IMR-90 (cell line): ENCODE results near the gene WDR11. TPM values are rescaled to one million over a fixed set of nuclear protein-coding genes. Genes with fewer than 3 reads are reported as not detected.

Source experiments
- ATAC-seq: fragments of 200-7000 bp; cut with Tn5 transposase; 2 replicates; pipeline ENCODE4 v1.9.1; 2020; ENCODE audit warnings: low read depth, mild to moderate bottlenecking, moderate library complexity
- BruUV-seq: library from RNA; stranded (reverse); fragments of 400-500 nt; replicated peaks from 2 replicates; lab custom pipeline; 2021; lab: Mats Ljungman, UMichigan
- CTCF ChIA-PET: fragments of 300-600 bp; formaldehyde crosslinking; extraction: SDS; loops from one replicate; lab custom pipeline; 2021; ENCODE audit warnings: antibody characterized with exemption; lab: Yijun Ruan, JAX
- POLR2A ChIA-PET: fragments of 300-600 bp; sonication (Branson Sonifier 250); formaldehyde crosslinking; loops from one replicate; lab custom pipeline; 2022; ENCODE audit warnings: antibody characterized with exemption; ENCODE audit not compliant: unreplicated experiment; lab: Charles Lee
- DNase-seq: peaks from one replicate; pipeline ENCODE4 v3.0.0; 2013
- H2AFZ ChIP-seq: replicated peaks from 2 replicates; pipeline ENCODE3; 2013; ENCODE audit warnings: low read length, mild to moderate bottlenecking; ENCODE audit not compliant: poor library complexity
- H2AK5ac ChIP-seq: 2 replicates; pipeline ENCODE4 v1.6.1; 2013; ENCODE audit warnings: low read depth, low read length, inconsistent platforms
- H2AK9ac ChIP-seq: replicated peaks from 2 replicates; pipeline ENCODE3; 2013; ENCODE audit warnings: mild to moderate bottlenecking, low read depth, low read length, moderate library complexity; ENCODE audit not compliant: poor library complexity
- H2BK120ac ChIP-seq: 2 replicates; pipeline ENCODE4 v1.6.1; 2013; ENCODE audit warnings: low read depth, low read length, inconsistent platforms
- H2BK15ac ChIP-seq: 3 replicates; pipeline ENCODE4 v1.6.1; 2013; ENCODE audit warnings: low read depth, low read length, inconsistent platforms
- H2BK20ac ChIP-seq: 2 replicates; pipeline ENCODE4 v1.6.1; 2013; ENCODE audit warnings: low read depth, mild to moderate bottlenecking, inconsistent platforms, low read length, moderate library complexity
- H2BK5ac ChIP-seq: 2 replicates; pipeline ENCODE4 v1.6.1; 2013; ENCODE audit warnings: mild to moderate bottlenecking, low read depth, low read length, inconsistent platforms; ENCODE audit not compliant: poor library complexity, severe bottlenecking
- H3K14ac ChIP-seq: replicated peaks from 2 replicates; pipeline ENCODE4 v1.6.1; 2013; ENCODE audit warnings: low read depth, low read length, inconsistent platforms
- H3K18ac ChIP-seq: 2 replicates; pipeline ENCODE4 v1.6.1; 2013; ENCODE audit warnings: low read depth, low read length, control low read depth
- H3K23ac ChIP-seq: 2 replicates; pipeline ENCODE4 v1.6.1; 2013; ENCODE audit warnings: low read depth, low read length, inconsistent platforms
- H3K27ac ChIP-seq: 2 replicates; pipeline ENCODE4 v1.5.1; 2013; ENCODE audit warnings: mild to moderate bottlenecking, control low read depth, low read length; ENCODE audit not compliant: insufficient read depth
- H3K27me3 ChIP-seq: 2 replicates; pipeline ENCODE4 v1.6.1; 2013; ENCODE audit warnings: low read length; ENCODE audit not compliant: control insufficient read depth, insufficient read depth
- H3K36me3 ChIP-seq: 2 replicates; pipeline ENCODE4 v1.6.1; 2013; ENCODE audit warnings: low read length, mixed read lengths; ENCODE audit not compliant: control insufficient read depth, insufficient read depth
- H3K4ac ChIP-seq: 2 replicates; pipeline ENCODE4 v1.6.1; 2013; ENCODE audit warnings: low read depth, low read length, inconsistent platforms
- H3K4me1 ChIP-seq: 2 replicates; pipeline ENCODE4 v1.6.1; 2013; ENCODE audit warnings: low read length, mixed read lengths; ENCODE audit not compliant: control insufficient read depth, insufficient read depth
- H3K4me2 ChIP-seq: 2 replicates; pipeline ENCODE4 v1.6.1; 2013; ENCODE audit warnings: low read depth, mild to moderate bottlenecking, control low read depth, low read length, moderate library complexity
- H3K4me3 ChIP-seq: 2 replicates; pipeline ENCODE4 v1.5.1; 2013; ENCODE audit warnings: low read depth, mild to moderate bottlenecking, control low read depth, low read length, moderate library complexity; ENCODE audit not compliant: insufficient read depth
- H3K56ac ChIP-seq: 2 replicates; pipeline ENCODE4 v1.6.1; 2013; ENCODE audit warnings: low read length, inconsistent platforms; ENCODE audit not compliant: insufficient read depth; ENCODE audit errors: extremely low read depth
- H3K79me1 ChIP-seq, 2 experiments: 2 replicates each; pipeline ENCODE4 v1.6.1; 2013; ENCODE audit warnings: low read length in 2 of 2, inconsistent platforms in 1 of 2, low read depth in 1 of 2
- H3K9ac ChIP-seq: 2 replicates; pipeline ENCODE4 v1.6.1; 2013; ENCODE audit warnings: low read depth, low read length, control low read depth
- H3K9me1 ChIP-seq: 2 replicates; pipeline ENCODE4 v1.6.1; 2013; ENCODE audit warnings: low read length, inconsistent platforms; ENCODE audit not compliant: insufficient read depth
- H3K9me3 ChIP-seq: 2 replicates; pipeline ENCODE4 v1.6.1; 2013; ENCODE audit warnings: low read length; ENCODE audit not compliant: control insufficient read depth, insufficient read depth
- H4K20me1 ChIP-seq: 2 replicates; pipeline ENCODE4 v1.6.1; 2013; ENCODE audit warnings: low read length, inconsistent platforms; ENCODE audit not compliant: insufficient read depth
- H4K5ac ChIP-seq: 2 replicates; pipeline ENCODE4 v1.6.1; 2013; ENCODE audit warnings: mild to moderate bottlenecking, low read depth, low read length, control low read depth
- H4K8ac ChIP-seq, 2 experiments: 2 replicates each; pipeline ENCODE4 v1.6.1; 2013; ENCODE audit warnings: low read depth in 2 of 2, low read length in 2 of 2, control low read depth in 1 of 2, inconsistent platforms in 1 of 2
- H4K91ac ChIP-seq: 2 replicates; pipeline ENCODE4 v1.6.1; 2013; ENCODE audit warnings: low read depth, low read length, inconsistent platforms; ENCODE audit not compliant: insufficient read depth
- BHLHE40 ChIP-seq: fragments of 150-350 bp; IDR thresholded peaks from 2 replicates; pipeline ENCODE4 v1.6.1; 2016; ENCODE audit warnings: mild to moderate bottlenecking, low read depth, low read length
- CEBPB ChIP-seq: IDR thresholded peaks from 2 replicates; pipeline ENCODE4 v1.6.1; 2012; ENCODE audit warnings: low read depth, low read length, improper control_type of control experiment
- CHD1 ChIP-seq: IDR thresholded peaks from 2 replicates; pipeline ENCODE4 v1.6.1; 2012; ENCODE audit warnings: low read depth, low read length, improper control_type of control experiment
- CTCF ChIP-seq: conservative IDR thresholded peaks from 2 replicates; pipeline ENCODE4 v1.5.1; 2012; ENCODE audit warnings: mild to moderate bottlenecking, low read depth, low read length, improper control_type of control experiment
- ELK1 ChIP-seq: fragments of 150-350 bp; IDR thresholded peaks from 2 replicates; pipeline ENCODE4 v1.6.1; 2016; ENCODE audit warnings: low read depth, mild to moderate bottlenecking, low read length, moderate library complexity, borderline replicate concordance
- FOS ChIP-seq: fragments of 150-350 bp; IDR thresholded peaks from 2 replicates; pipeline ENCODE4 v1.6.1; 2016; ENCODE audit warnings: low read depth, low read length
- MAZ ChIP-seq: IDR thresholded peaks from 2 replicates; pipeline ENCODE4 v1.6.1; 2012; ENCODE audit warnings: low read depth, mild to moderate bottlenecking, low read length, improper control_type of control experiment, moderate library complexity, borderline replicate concordance
- MXI1 ChIP-seq: IDR thresholded peaks from 2 replicates; pipeline ENCODE4 v1.6.1; 2012; ENCODE audit warnings: low read depth, mild to moderate bottlenecking, low read length, moderate library complexity, borderline replicate concordance
- NFE2L2 ChIP-seq: fragments of 150-350 bp; IDR thresholded peaks from 2 replicates; pipeline ENCODE4 v1.6.1; 2016; ENCODE audit warnings: low read depth, mild to moderate bottlenecking, low read length
- POLR2A ChIP-seq: IDR thresholded peaks from 2 replicates; pipeline ENCODE4 v1.6.1; 2012; ENCODE audit warnings: mild to moderate bottlenecking, low read depth, low read length
- RAD21 ChIP-seq: IDR thresholded peaks from 2 replicates; pipeline ENCODE4 v1.6.1; 2012; ENCODE audit warnings: low read length, improper control_type of control experiment
- RCOR1 ChIP-seq: IDR thresholded peaks from 2 replicates; pipeline ENCODE4 v1.6.1; 2012; ENCODE audit warnings: mild to moderate bottlenecking, low read length, improper control_type of control experiment; ENCODE audit not compliant: insufficient replicate concordance
- RFX5 ChIP-seq: IDR thresholded peaks from 2 replicates; pipeline ENCODE4 v1.8.0; 2012; ENCODE audit warnings: low read depth, mild to moderate bottlenecking, low read length, moderate library complexity
- SMC3 ChIP-seq: fragments of 150-350 bp; IDR thresholded peaks from 2 replicates; pipeline ENCODE4 v1.6.1; 2016; ENCODE audit warnings: low read depth, mild to moderate bottlenecking, antibody characterized with exemption, low read length, moderate library complexity
- USF2 ChIP-seq: fragments of 150-350 bp; IDR thresholded peaks from 2 replicates; pipeline ENCODE4 v1.6.1; 2017; ENCODE audit warnings: mild to moderate bottlenecking, antibody characterized with exemption, low read length, low read depth
- WGBS, 2 experiments: methylation state at CpG; one replicate each; pipeline versions ENCODE4 v1.1.5 to v1.1.7; 2013; ENCODE audit warnings: missing lambda C conversion rate in 2 of 2; ENCODE audit not compliant: insufficient read length in 1 of 2; ENCODE audit errors: extremely low coverage in 2 of 2; 5-methylcytosine and 5-hydroxymethylcytosine counted together
- dilution Hi-C: fragments of 300-500 bp; cut with HindIII; formaldehyde crosslinking; loops from one replicate; pipeline ENCODE4 v1.14.3; 2018; ENCODE audit warnings: low sequenced_read_pairs; ENCODE audit not compliant: unreplicated experiment
- in situ Hi-C: fragments of 300-500 bp; cut with MboI; formaldehyde crosslinking; loops from 3 replicates; pipeline ENCODE4 v1.14.3; 2019; ENCODE audit warnings: low sequenced_read_pairs, inconsistent platforms, mixed read lengths
- intact Hi-C: fragments of 100-400 bp; cut with micrococcal nuclease; formaldehyde crosslinking; loops from 2 replicates; pipeline ENCODE4 v1.10.0; 2022
- polyA plus RNA-seq, 3 experiments: library from polyadenylated mRNA; depleted of rRNA; stranded (reverse); fragments of >200 nt; gene quantifications; 2 replicates each; pipeline ENCODE4 v1.2.3, GENCODE V29; 2012; ENCODE audit warnings: low replicate concordance in 1 of 3
- total RNA-seq: library from RNA; depleted of rRNA; stranded (reverse); fragments of >200 nt; gene quantifications from 2 replicates; pipeline ENCODE4 v1.2.3, GENCODE V29; 2012

Gene WDR11
- total and polyA plus RNA-seq, 2 of the 4 experiments (the other 2 are of a cell fraction) = 31.6 to 62.6 TPM

GRCh38 chr10:120828763-120829319 lies 22.3 kb upstream of the WDR11 start:
- Histone ChIP-seq H3K14ac (no peak overlapping the region), H2BK5ac (no peak overlapping the region), H3K27ac (no peak overlapping the region), H3K4me3 (no peak overlapping the region), H3K79me1 (no peaks in the 10 kb centered on the region), H4K8ac (no peak overlapping the region), H3K18ac (no peak overlapping the region), H2AFZ (no peak overlapping the region), H3K27me3 (no peaks in the 10 kb centered on the region), H3K9me1 (no peaks in the 10 kb centered on the region), H3K36me3 (no peaks in the 10 kb centered on the region), H2BK15ac (no peak overlapping the region), H4K5ac (no peak overlapping the region), H3K9me3 (no peaks in the 10 kb centered on the region), H3K4me1 (no peaks in the 10 kb centered on the region), H3K9ac (no peak overlapping the region), H2BK120ac (no peak overlapping the region), H3K4ac (no peak overlapping the region), H2AK5ac (no peak overlapping the region), H2AK9ac (no peak overlapping the region), H2BK20ac (no peak overlapping the region), H4K91ac (no peak overlapping the region), H3K56ac (no peak overlapping the region), H3K23ac (no peak overlapping the region), H4K20me1 (no peaks in the 10 kb centered on the region), H3K4me2 (no peak overlapping the region)
- ChIA-PET CTCF (no interaction called here), POLR2A (no interaction called here)
- in situ Hi-C loops = no loop called here
- no TSS peak for BruUV-seq
- 40% methylated on average over 2 of the region's 3 CpGs; no CpG with 5 or more reads in 1 of the 2 experiments for WGBS, 2 experiments
- DNase-seq (no peak), ATAC-seq (no peak)
- dilution Hi-C loops = no loop called here
- intact Hi-C loops = no loop called here
- TF ChIP-seq RAD21 = no peak
- no peak for TF ChIP-seq RCOR1
- no peak for TF ChIP-seq CEBPB
- no peak for TF ChIP-seq USF2
- TF ChIP-seq NFE2L2 = no peak
- no peak for TF ChIP-seq BHLHE40
- TF ChIP-seq SMC3 = no peak
- no peak for TF ChIP-seq POLR2A
- TF ChIP-seq CHD1 = no peak
- no peak for TF ChIP-seq MAZ
- no peak for TF ChIP-seq ELK1
- TF ChIP-seq CTCF = no peak
- TF ChIP-seq RFX5 = no peak
- no peak for TF ChIP-seq MXI1
- no peak for TF ChIP-seq FOS
